Measurements from ENCODE around the gene ERCC6L2.

Gene ERCC6L2

GRCh38 chr9:96014078-96014477, 138.6 kb downstream of the ERCC6L2 start:
- DNase-seq (ENCODE audit: low read depth), result no peak

GRCh38 chr9:96015876-96016686, 140.6 kb downstream of the ERCC6L2 start:
- H3K4me3 ChIP-seq (ENCODE audit: low read depth, low read length), result no peak overlapping the region
- no peak for DNase-seq (ENCODE audit: low read depth)
- no peak for TF ChIP-seq CTCF (IDR thresholded peaks at IDR 0.05; ENCODE audit: low read depth, low read length, missing control alignments)

More at GRCh38 chr9:96014078-96014477, 138.6 kb downstream of the ERCC6L2 start:
- TF ChIP-seq CTCF (IDR thresholded peaks at IDR 0.05; ENCODE audit: low read depth, low read length, missing control alignments), result no peak
- no peak overlapping the region for H3K4me3 ChIP-seq (ENCODE audit: low read depth, low read length)
